GM12892 (cell line): ENCODE results near the gene SREK1.

Experiments used
- POLR2A ChIP-seq: IDR thresholded peaks from 2 replicates; pipeline ENCODE4 v1.6.1; 2011; ENCODE audit warnings: low read depth, low read length, control low read depth
- POLR2AphosphoS5 ChIP-seq: IDR thresholded peaks from 2 replicates; pipeline ENCODE4 v1.6.1; 2011; ENCODE audit warnings: low read depth, low read length, control low read depth
- TAF1 ChIP-seq: IDR thresholded peaks from 2 replicates; pipeline ENCODE4 v1.6.1; 2011; ENCODE audit warnings: low read depth, mild to moderate bottlenecking, control low read depth, low read length, borderline replicate concordance

DNA sequence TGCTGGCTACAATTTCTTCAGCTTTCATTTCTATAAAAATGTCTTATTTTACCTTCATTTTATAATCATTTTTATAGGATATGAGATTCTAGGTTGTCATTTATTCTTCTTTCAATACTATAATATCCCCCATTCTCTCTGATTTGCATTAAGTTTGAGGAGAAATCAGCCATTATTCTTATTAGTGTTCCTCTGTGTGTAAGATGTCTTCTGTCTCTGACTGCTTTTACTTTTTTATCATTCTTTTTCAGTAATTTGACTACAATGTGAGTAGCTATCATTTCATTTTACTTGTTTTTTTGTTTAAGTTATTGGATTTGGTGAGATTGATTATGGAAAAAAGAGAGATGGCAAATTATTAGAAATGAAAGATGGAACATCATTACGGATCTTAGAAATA is 13.6 kb upstream of the SREK1 start:
- TF ChIP-seq POLR2A (no peak), TAF1 (no peak), POLR2AphosphoS5 (no peak)
